NCI-H2171 treated with DMSO at 0.1 percent for 48 hours (cell line): ENCODE measurements around the gene APLNR.

Experiments used
- DNase-seq: peaks from one replicate; lab custom pipeline; 2025; lab: John Stamatoyannopoulos, UW

Gene APLNR

DNA sequence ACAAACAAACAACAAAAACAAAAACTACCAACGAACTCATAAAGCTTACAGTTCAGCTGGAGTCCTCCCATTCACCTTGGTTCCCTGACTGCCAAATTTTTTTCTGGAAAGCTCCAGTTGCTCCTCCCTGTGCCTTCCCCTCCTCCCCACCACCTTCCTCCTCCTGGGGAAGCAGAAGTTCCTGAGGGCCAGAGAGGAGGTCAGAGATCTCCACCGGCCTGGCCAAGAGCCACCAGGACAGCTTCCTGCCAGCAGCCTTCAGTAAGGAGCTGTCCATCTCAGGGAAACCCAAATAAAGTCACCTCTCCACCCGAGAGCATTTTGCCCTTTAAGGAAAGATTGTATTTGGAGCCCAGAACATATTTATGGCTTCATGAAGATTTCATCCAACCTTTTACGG, 20.0 kb downstream of the APLNR start:
- no peak for DNase-seq

DNA sequence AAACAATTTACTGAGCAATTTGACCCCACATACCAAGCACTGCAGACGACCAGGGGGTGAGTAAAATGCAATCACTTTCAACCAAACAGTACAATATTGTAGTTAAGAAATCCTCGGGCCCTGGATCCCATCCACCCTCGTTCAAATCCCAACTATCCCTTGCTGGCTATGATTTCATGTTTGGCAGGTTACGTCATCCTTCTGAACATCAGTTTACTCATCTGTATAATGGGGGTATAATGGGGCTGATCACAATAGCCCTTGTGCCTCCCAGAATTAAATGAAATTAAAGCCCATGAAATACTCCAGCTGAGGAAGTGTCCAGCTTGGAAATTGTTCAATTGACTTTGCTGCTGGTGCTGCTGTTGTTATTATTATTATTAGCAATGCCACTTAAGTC, 20.6 kb downstream of the APLNR start:
- no peak for DNase-seq

- DNase-seq, result no peak
Observed at GRCh38 chr11:57214494-57214893, 22.6 kb downstream of the APLNR start.

- no peak for DNase-seq
Observed at GRCh38 chr11:57214098-57214417, 23.0 kb downstream of the APLNR start.

DNA sequence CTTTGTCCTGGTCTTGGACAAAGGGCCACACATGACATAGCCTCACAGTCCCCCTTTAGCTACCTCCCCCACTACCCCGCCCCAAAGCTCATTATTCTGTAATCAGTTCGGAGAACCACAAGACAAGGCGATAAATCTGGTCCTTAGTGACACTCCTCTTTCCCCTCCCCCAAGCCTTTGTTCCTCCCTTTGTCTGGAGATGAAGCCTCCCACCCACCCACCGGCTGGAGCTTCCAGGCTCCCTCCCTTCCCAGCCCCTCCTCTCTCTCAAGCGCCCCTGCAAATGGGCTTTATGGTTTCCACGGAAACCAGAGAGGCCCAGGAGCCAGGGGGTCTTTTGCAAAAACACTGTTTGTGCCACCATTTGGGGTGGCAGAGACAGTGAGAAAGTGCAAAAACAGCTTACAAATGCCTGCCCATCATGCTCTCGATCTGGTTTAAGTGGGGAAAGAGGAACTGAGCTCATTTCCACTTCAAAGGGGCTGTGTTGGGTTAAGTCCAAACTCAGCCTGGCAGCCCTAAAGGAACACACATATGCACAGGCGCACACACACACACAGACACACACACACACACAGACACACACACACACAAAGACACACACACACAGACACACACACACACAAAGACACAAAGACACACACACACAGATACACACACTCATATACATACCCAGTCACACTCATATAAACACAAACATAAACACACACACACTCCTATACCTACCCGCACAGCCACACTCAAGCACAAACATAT, 23.5 kb downstream of the APLNR start:
- DNase-seq, result no peak

DNA sequence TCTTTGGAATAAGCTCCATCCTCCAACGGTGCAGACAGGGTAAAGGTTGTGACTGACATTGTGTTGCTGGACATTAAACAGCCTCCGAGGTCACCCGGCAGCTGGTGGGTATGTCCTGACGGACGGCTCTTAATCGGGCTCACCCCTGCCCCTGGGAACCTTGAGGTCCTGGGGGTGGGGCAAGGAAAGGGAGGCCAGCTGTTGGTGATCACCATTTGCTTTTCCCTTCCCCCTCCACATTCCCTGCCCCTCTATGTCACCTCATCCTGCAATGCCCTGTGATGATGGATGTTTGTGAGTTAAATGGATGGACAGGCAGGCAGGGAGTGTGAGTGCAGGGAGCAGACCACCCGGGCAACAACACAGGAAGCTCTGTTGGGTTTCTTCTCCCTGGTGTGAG, 26.3 kb downstream of the APLNR start:
- no peak for DNase-seq

DNA sequence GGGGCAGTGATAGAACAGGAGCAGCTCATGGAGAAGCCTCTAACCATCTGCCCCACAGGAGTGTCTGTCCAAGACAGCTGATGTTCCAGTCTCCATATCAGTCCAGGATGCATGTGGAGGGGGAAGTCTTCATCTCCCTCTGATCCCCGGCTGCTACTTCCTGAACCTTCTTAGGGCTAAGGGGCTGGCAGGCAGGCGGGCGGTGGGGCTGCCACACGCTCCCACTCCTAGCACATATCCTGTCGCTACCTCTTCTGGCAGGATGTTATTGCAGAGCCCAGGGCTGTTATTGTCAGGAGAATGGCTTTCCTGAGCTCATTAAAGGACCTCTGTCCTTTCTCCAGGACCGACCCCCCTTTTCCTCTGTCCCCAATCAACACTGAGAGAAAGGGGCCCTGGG, 29.9 kb downstream of the APLNR start:
- DNase-seq, result no peak

DNA sequence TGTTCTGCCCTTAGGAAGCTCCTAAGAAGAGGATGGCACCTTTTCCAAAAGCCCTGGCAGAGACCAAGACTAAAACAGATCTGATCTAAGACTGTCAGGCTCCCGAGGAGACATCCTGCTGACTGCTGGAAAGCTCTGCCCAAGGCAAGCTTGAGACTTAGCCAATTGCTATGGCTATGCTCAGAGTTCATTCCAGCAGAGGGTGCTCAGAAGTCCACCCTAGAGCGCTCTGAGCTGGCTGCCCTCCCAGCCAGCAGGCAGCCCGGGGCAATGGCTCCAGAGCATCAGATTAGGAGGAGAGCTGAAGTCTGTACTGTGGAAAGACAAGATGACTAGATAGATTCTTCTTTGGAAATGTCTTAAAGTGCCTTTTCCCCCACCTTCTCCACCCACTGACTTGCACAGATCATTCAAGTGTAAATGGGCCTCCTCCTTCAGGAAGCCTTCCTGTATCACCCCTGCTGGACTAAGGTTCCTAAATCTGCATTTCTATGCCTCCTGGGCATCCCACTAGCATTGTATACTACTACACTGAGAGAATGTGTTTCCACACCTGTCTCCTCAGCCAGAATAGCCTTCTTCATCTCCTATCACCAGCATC, 31.9 kb downstream of the APLNR start:
- no peak for DNase-seq

DNA sequence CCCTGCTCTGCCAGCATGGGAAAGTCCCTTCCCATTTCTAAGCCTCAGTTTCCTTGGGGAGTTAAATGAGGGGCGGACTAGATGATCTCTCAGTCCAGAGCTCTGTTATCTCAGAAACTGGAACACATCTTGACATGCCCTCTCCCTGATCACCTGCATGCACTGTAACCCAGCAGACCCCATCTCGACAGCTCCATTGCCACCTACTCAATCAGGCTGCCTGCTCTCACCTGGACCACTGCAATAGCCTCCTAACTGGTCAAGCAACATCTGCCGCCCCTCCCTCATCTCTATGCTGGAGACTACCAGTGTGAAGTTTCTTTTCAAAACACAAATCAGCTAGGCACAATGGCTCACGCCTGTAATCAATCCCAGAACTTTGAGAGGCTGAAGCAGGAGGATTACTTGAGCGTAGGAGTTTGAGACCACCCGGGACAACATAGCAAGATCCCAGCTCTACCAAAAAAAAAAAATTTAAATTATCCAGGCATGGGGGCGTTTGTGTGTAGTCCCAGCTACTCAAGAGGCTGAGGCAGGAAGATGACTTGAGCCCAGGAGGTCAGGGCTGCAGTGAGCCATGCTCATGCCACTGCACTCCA, 33.1 kb downstream of the APLNR start:
- no peak for DNase-seq

DNA sequence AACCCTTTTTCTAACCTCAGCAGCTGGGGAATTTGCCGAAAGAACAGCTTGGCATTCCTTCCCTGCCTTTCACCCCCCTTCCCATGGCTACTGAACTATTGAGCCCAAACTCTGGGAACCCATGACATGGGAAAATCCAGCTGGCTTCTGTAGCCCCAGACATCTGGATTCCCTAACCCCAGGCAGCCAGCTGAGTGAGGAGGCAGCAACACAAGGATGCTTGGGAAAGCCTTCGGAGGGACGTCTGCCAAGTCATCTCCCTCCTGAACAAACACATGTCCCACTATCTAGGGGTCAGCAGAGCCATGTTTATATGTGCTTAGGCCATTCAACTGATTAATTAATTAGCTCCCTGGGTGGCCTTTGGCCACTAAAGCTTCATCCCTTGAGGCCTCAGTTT, 33.7 kb downstream of the APLNR start:
- no peak for DNase-seq

DNA sequence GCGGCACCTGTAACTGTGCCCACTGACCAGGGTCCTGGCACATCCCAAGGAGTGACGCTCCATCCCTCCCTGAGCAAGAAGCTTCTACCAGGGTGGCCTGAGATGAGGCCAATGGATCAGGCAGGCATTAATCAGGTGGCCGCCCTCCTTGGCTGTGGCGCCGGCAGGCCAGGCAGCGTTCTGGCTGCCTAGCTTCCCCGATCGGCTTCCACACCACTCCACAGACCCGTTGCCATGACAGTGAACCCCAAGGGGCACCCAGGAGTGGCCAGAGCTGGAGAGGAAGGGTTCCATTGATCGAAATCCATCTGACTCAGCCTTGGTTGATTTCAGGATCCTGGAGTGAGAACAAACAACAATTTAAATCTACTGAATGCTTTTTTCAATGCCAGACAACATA, 34.8 kb downstream of the APLNR start:
- no peak for DNase-seq

GRCh38 chr11:57200917-57201316, 36.1 kb downstream of the APLNR start:
- DNase-seq, result no peak

DNA sequence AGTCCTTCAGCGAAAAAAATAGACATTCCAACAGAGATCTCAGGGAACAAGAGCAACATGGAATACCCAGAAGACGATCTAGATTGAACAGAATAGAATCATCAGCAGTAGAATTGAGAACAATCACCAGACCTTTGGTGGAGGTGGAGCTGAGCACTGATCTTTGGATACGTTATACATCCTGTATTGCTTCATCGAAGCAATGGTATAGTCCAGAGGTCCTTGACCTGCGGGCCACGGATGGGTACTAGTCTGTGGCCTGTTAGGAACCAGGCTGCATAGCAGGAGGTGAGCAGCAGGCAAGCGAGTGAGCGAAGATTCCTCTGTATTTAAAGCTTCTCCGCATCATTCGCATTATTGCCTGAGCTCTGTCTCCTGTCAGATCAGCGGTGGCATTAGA, 37.7 kb downstream of the APLNR start:
- no peak for DNase-seq

- no peak for DNase-seq
Observed at GRCh38 chr11:57197762-57198161, 39.3 kb downstream of the APLNR start.

DNA sequence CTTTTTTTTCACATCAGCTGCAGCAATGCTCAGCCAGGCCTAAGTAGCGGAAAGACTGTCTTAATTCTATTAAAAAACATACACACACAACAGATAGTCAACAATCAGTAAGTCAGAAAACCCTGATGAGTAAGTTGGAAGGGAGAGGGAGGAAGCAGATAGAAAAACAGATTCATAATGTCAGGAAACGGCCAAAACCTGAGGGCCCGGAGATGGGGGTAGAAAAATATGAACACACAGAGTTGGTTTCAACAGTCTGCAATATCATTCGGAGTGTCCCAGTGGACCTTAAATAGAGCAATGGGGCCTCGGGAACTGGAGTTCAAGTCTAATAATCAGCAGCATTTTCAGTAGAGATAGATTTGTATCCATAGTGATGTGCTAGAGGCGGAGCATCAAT, 40.5 kb downstream of the APLNR start:
- DNase-seq, result no peak

- DNase-seq, result no peak
Observed at GRCh38 chr11:57192316-57192715, 44.7 kb downstream of the APLNR start.

GRCh38 chr11:57191311-57192219, 45.5 kb downstream of the APLNR start:
- DNase-seq, result no peak

DNA sequence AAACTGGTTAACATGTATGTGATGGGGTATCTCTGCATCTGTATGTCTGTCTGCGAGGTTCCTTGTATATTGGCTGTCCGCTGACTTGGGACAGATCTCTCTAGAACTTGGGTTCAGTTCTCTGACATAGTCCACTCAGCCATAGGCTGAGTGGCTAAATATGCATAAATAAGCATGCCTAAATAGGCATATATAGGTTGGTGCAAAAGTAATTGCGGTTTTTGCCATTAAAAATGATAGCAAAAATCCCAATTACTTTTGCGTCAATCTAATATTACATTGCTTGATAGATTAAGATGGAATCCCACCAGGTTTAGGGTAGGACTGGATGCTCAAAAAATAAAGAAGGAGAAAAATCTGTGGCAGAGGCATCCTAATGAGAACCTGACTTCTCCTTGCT, 46.5 kb downstream of the APLNR start:
- DNase-seq, result no peak
